Activated CD8-positive, alpha-beta memory T cell treated with anti-CD3 and anti-CD28 coated beads for 24 hours (primary cell): ENCODE measurements around the gene ANKRD50.

ENCODE experiments used
- DNase-seq: peaks from one replicate; pipeline ENCODE4 v3.0.0-alpha.2; 2020

Gene ANKRD50

DNA sequence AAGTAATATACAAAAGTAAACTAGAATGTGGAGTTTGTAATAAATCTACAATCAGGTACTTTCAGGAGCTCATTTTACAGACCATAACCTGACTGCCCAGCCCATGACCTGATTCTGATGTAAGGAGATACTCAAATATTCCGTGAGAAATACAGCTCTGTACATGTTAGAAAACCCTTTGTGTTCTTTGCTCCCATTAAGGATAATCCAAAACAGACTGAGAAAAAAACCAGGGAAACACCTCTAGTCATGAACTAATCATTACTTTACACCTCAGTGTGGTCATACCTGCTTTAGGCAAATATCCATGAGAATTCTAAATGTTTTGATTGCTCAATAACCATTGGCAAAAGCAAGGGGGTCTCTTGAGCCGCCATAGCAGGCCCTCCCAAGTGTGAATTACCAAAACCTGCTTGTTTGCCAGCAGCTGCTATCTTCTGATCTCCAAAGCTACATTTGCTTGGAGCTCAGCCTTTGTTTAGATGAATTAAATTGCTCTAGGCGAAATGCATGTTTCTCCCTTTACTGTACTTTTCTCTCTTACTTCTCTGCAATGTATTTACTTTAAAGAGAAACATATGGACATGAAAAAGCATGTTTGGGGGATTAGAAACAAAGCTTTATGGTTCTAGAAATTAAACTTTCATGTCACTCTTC lies 79.1 kb downstream of the ANKRD50 start:
- DNase-seq, result no peak

DNA sequence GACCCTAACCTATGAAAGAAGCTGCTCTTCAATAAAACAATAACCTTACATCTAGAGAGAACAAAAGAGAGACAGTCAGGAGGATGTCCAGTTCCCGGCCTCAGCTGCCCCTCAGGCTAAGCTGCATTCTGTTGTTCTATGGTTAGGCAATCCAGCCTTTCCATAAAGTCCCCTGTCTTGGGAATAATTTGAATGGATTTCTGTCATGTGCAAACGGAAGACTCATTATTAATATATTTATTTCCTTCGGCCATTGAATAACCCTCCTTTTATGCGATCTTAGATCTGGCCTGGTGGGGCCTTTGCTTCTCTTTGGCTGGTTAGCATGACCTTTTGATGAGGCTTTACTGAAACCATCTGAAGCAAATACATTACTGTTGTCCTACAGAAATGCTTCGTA lies 80.1 kb downstream of the ANKRD50 start:
- no peak for DNase-seq

DNA sequence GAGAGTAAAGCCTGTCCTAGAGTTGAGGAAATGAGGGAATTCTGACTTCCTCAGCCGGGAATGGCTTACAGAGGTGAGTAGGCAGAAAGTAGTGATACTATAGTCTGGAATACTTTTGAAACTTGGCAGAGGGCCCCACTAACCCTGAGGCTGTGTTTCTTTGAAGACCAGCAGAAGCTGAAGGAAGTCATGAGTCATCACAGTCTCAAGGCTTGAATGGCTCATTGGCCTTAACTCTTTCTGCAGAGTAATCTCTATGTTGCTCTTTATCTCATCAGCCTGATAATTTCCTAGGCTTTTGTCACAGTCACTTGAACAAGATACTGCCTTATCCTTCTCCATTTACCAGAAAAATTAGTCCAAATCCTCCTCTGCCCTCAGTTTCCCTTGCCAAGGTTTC lies 80.8 kb downstream of the ANKRD50 start:
- no peak for DNase-seq

DNA sequence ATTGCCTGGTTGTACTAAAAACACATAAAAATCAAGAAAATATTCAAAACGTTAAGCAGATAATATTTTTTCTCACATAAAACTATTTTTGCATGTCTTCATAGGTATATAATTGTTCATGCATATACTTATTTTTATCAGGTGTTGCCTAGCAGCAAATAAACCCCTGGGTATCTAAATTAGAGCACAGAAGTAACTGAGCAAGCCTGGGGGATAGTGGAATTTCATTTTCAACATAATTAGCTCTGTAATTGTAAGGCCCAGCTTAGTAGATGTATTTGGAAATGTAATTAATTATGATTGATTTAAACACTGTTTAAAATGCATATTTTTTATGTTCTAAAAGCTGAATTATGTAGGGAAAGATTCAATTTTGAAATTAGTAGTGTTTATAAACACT lies 82.9 kb downstream of the ANKRD50 start:
- no peak for DNase-seq
